ENCODE data around the gene CRTC1.
"Not testable (repeated sequence)": the region's sequence is repeated elsewhere in the genome, so short reads cannot be mapped to it uniquely, and the experiment has no call there.

Gene CRTC1

GRCh38 chr19:18793144-18794028, 109.9 kb downstream of the CRTC1 start:
- in situ Hi-C loops (cut with HindIII; ENCODE audit: low sequenced_read_pairs): loop anchor here (10.0 kb wide), 1 partner anchor 71 kb away; no protein-coding TSS in a partner anchor

GRCh38 chr19:18794029-18794313, 110.5 kb downstream of the CRTC1 start:
- in situ Hi-C loops (cut with HindIII; ENCODE audit: low sequenced_read_pairs): loop anchor here (10.0 kb wide), 1 partner anchor 71 kb away; no protein-coding TSS in a partner anchor

DNA sequence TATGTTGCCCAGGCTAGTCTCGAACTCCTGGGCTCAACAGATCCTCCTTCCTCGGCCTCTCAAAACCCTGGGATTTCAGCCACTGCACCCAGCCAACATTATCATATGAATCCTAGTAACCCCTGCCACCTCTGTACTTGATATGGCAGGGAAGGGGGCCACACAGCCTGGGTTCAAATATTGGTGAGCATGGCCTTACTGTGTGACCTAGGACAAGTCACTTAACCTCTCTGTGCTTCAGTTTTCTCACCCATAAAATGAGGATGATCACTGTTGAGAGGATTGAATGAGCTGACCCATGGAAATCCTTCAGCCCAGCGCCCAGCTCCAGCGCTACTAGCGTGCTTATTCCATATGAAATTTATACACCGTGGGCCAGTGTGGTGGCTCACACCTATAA, 111.2 kb downstream of the CRTC1 start:
- in situ Hi-C loops (cut with HindIII; ENCODE audit: low sequenced_read_pairs): loop anchor here (10.0 kb wide), 1 partner anchor 70 kb away; no protein-coding TSS in a partner anchor

- in situ Hi-C loops (cut with HindIII; ENCODE audit: low sequenced_read_pairs): loop anchor here (10.0 kb wide), 1 partner anchor 69 kb away; no protein-coding TSS in a partner anchor
These were observed 112.1 kb downstream of the CRTC1 start for GRCh38 chr19:18795540-18795939.

DNA sequence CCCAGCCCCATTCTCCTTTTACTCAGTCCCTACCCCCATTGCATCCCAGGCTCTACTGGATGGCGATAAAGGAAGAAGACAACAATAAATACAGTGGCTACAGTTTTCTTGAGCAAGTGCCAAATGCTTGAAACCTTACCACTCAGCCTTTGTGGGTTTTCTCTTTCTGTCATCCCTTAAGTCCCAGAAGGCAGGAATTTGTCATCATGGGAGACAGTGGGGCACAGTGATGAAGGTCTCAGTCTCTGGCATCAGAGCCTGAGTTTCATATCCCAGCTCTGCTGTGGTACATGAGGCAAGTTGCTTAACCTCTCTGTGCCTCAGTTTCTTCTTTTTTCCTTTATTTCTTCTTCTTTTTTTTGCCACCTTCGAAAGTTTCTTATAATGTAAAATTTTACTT, 112.8 kb downstream of the CRTC1 start:
- in situ Hi-C loops (cut with HindIII; ENCODE audit: low sequenced_read_pairs): loop anchor here (10.0 kb wide), 1 partner anchor 69 kb away; no protein-coding TSS in a partner anchor

DNA sequence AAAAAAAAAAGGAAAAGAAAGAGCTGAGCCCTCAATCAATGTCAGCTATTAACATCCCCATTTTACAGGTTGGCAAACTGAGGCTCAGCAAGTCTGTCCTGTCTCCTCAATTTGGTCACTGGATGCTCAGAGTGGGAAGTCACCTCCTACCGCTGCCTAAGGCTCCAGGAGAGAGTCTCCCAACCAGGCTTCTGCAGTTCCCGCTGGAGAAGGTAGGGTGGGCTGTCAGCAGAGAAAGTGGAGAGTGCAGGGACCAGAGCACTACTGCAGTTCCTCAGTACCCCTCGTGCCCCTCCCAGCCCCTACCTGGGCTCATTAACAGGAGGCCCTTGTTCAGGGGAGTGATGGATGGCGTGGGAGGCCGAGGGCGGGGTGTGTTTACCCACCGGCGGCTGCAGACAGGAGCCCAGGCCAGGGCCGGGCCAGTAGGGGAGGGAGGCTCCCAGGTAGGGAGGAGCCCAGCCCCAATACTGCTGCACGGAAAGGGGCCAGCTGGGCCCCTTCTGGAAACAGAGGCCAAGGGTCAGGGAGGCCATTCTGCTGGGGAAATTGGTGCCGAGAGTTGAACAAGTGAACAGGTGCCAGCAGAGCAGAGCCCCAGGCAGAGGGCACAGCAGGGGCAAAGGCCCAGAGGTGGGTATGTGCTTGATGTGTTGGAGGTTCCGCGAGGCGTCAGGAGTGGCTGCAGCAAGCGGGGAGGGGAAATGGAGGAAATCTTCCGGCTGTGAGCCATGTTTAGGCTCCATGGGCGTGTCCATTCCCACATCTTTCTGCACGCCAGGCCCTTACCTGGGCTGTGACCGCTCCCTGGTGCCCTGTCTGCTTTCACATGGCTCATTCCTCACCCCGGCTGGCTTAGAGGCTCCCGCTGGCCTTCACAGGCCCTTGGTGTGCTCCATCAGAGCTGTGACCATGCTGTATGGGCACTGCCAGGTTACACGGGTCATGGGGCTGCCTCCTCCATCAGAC, 115.2 kb downstream of the CRTC1 start:
- in situ Hi-C loops (cut with HindIII; ENCODE audit: low sequenced_read_pairs): loop anchor here (10.0 kb wide), 1 partner anchor 66 kb away; no protein-coding TSS in a partner anchor

DNA sequence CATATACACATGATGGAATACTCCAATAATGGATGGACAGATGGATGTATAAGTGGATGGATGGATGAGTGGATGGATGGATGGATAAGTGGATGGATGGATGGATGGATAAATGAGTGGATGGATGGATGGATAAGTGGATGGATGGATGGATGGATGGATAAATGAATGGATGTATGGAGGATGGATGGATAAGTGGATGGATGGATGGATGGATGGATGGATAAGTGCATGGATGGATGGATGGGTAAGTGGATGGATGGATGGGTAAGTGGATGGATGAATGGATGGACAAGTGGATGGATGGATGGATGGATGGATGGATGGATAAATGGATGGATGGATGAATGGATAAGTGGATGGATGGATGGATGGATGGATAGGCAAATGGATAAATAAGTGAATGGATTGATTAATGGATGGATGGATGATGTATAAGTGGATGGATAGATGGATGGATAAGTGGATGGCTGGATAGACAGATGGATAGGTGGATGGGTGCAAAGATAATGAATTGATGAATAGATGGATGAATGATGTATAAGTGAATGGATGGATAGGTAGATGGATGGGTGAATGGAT, 116.0 kb downstream of the CRTC1 start:
- in situ Hi-C loops (cut with HindIII; ENCODE audit: low sequenced_read_pairs): loop anchor here (10.0 kb wide), 1 partner anchor 65 kb away; no protein-coding TSS in a partner anchor

GRCh38 chr19:18800079-18800478, 116.6 kb downstream of the CRTC1 start:
- in situ Hi-C loops (cut with HindIII; ENCODE audit: low sequenced_read_pairs): no loop called here

- in situ Hi-C loops (cut with HindIII; ENCODE audit: low sequenced_read_pairs): no loop called here
These were observed 117.2 kb downstream of the CRTC1 start for GRCh38 chr19:18800636-18801035.

- in situ Hi-C loops (cut with HindIII; ENCODE audit: low sequenced_read_pairs): no loop called here
These were observed 118.9 kb downstream of the CRTC1 start for GRCh38 chr19:18802354-18802753.

GRCh38 chr19:18803550-18804138, 120.2 kb downstream of the CRTC1 start:
- in situ Hi-C loops (cut with HindIII; ENCODE audit: low sequenced_read_pairs): no loop called here

DNA sequence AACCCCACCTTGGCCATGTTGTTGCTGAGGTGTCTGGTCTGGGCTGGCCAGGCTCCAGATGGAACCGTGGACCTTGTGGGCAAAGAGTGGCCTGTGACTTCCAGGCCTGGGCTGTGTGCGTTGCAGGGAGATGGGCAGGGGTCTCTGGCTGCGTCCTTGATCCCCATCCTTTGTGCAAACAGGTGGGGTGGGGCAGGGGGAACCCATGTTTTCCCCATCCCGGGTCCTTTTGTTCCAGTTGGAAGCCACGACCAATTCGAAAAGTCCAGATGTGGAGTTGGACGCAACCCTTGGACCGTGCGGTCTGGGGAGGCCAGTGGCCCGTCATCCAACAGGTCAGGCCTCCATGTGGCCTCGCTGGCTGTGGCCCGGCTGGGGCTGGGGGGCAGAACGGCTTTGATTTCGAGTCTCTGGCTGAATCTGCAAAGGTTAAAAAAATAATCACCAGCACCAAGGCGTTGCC, 120.7 kb downstream of the CRTC1 start:
- in situ Hi-C loops (cut with HindIII; ENCODE audit: low sequenced_read_pairs): no loop called here

GRCh38 chr19:18804643-18805042, 121.2 kb downstream of the CRTC1 start:
- in situ Hi-C loops (cut with HindIII; ENCODE audit: low sequenced_read_pairs): no loop called here

GRCh38 chr19:18807861-18808331, 124.4 kb downstream of the CRTC1 start:
- in situ Hi-C loops (cut with HindIII; ENCODE audit: low sequenced_read_pairs): no loop called here

DNA sequence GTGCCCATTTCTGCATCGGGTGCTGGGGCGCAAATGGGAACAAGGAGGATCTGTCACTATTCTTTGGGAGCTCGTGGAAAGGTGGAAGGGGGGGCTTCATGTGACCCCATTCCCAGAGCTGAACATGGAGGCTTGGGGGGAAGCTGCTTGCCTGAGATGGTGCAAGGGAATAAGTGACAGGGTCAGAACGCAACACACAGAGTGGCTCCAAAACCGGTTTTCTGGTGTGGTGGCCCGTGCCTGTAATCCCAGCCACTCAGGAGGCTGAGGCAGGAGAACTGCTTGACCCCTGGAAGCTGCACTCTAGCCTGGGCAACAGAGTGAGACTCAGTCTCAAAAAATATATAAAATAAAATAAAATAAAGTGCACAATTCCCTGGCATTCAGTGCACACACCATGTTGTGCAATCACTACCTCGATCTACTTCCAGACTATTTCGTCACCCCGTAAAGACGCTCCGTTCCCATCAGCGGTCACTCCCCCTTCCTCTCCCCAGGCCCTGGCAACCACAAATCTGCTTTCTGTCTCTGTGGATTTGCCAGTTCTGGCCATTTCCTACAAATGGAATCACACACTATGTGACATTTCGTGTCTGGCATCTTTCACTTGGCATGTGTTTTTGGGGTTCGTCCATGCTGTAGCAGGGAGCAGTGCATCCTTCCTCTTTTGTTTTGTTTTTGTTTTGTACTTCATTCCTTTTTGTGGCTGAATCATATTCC, 125.8 kb downstream of the CRTC1 start:
- in situ Hi-C loops (cut with HindIII; ENCODE audit: low sequenced_read_pairs): no loop called here

DNA sequence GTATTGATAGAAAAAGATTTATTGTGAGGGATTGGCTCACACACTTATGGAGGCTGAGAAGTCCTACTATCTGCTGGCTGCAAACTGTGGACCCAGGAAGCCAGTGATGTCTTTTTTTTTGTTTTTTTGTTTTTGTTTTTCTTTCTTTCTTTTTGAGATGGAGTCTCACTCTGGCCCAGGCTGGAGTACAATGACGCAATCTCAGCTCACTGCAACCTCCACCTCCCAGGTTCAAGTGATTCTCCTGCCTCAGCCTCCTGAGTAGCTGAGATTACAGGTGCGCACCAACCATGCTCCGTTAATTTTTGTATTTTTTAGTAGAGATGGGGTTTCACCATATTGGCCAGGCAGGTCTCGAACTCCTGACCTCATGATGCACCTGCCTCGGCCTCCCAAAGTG, 128.2 kb downstream of the CRTC1 start:
- in situ Hi-C loops (cut with HindIII; ENCODE audit: low sequenced_read_pairs): not testable (repeated sequence)

GRCh38 chr19:18814063-18814462, 130.6 kb downstream of the CRTC1 start:
- in situ Hi-C loops (cut with HindIII; ENCODE audit: low sequenced_read_pairs): no loop called here

- in situ Hi-C loops (cut with HindIII; ENCODE audit: low sequenced_read_pairs): no loop called here
These were observed 132.2 kb downstream of the CRTC1 start for GRCh38 chr19:18815673-18816072.

DNA sequence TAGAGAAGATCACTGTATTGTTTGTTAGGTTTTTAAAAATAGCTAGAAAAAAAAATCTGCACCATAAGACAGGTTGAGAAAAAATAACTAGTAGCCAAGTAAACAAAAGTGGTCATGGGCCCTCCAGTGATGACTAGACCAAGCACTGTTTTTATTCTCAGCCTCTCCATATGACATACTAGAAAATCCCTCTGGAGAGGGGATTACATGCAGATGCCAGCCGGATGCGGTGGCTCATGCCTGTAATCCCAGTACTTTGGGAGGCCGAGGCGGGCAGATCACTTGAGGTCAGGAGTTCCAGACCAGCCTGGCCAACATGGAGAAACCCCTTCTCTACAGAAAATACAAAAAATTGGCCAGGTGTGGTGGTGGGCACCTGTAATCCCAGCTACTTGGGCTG, 133.2 kb downstream of the CRTC1 start:
- in situ Hi-C loops (cut with HindIII; ENCODE audit: low sequenced_read_pairs): not testable (repeated sequence)

DNA sequence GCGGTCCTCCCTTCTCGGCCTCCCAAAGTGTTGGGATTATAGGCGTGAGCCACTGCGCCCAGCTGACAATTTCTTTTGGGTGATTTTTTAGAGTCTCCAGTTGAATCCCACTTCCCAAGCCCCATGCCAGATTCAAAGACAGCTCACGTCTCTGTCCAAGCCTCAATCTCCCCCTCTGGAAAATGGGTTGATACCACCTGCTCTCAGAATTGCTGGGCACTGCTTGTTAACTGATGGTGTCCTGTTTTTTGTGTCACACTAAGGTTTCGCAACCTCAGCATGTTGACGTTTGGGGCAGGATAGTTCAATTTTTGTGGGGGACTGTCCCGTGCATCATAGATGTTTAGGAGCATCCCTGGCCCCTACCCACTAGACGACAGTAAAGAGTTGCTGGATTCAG, 134.1 kb downstream of the CRTC1 start:
- in situ Hi-C loops (cut with HindIII; ENCODE audit: low sequenced_read_pairs): no loop called here

Data from endothelial cell of hepatic sinusoid (primary cell).